Activated effector memory CD4-positive, alpha-beta T cell treated with Interleukin-2 at 50 U/mL for 16 hours (primary cell): ENCODE data around the gene NRTN.
"Not testable (repeated sequence)": the region's sequence is repeated elsewhere in the genome, so short reads cannot be mapped to it uniquely, and the experiment has no call there.

Experiments used
- DNase-seq: peaks from one replicate; pipeline ENCODE4 v3.0.0-alpha.2; 2020

NRTN gene, protein sequence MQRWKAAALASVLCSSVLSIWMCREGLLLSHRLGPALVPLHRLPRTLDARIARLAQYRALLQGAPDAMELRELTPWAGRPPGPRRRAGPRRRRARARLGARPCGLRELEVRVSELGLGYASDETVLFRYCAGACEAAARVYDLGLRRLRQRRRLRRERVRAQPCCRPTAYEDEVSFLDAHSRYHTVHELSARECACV

DNA sequence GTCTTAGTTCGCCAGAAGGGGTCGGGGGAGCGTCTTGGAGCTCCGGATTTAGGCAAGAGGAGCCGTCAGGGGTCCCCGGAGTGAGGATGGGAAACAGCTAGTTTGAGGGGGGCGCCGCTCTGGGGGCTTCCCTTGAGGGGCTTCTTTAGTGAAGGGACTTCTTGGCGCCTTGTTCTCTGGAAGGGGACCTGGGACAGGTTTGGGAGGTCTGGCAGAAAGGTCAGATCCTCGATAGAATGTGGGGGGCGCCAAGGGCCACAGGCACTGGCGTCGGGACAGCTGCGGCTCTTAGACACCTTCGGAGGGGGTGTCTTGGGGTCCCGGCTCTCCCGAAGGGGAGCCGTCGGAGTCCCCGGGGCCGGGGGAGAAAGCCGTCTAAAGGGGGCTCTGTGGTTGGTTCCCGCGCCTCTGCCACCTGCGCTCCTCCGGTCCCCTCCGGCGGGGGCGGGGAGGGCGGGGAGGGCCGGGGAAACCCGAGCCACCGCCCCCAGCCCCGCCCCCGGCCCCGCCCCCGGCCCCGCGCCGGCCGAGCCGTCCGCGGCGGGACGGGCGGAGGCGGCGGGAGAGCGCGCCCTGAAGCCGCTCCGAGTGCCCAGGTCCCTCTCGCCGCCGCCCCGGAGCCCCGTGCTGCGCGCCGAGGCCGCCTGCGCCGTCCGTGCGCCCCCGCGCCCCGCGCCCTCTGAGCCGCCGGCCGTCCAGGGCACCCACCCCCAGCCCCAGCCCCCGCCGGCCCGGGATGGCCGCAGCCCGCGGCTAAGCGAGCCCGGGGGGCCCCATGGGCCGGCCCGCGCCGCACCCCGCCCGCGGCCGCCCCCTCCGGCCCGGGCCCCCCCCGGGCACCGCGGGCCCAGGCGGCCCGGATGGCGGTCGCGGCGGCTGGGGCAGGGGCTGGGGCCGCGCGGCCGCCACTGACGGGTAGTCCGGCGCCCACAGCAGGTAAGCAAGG, at the start of gene NRTN:
Gene NRTN, plus strand, starts transcription at position 552 of the 946 bp plus-strand sequence. CDS start 19,099 bp downstream, outside the sequence.
- peak; percentile 33 for DNase-seq

GRCh38 chr19:5762608-5763217, 42.2 kb upstream of the NRTN start:
- no peak for DNase-seq

DNA sequence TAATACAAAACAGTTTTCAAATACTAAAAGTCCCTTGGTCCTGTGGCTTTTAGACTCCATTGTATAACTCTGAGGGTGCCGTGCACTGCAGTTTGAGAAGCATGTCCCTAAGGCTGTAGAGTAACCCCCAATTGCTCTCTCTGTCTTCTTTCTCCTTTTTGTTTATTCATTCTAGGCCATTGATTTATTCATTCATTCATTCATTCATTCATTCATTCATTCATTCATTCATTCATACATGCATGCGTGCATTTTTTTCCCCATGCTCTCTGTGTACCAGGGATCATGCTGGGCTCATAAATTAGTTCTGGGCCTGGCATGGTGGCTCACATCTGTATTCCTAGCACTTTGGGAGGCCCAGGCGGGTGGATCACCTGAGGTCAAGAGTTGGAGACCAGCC, 39.6 kb upstream of the NRTN start:
- DNase-seq: no peak

DNA sequence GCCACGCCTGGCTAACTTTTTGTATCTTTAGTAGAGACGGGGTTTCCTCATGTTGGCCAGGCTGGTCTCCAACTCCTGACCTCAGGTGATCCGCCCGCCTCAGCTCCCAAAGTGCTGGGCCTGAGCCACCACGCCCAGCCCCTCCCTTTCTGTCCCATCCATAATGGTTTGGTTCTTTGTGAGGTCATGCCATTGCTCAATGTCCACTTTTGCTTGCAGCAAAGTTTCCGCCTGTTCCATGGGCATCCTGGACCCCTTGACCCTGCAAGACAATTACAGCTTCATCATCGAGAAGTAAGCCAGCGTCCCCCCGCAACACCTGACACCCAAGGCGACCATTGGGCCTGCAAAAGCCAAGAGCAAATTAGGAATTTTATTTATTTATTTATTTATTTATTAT, 36.9 kb upstream of the NRTN start:
- DNase-seq: no peak

GRCh38 chr19:5772416-5772815, 32.5 kb upstream of the NRTN start:
- no peak for DNase-seq

DNA sequence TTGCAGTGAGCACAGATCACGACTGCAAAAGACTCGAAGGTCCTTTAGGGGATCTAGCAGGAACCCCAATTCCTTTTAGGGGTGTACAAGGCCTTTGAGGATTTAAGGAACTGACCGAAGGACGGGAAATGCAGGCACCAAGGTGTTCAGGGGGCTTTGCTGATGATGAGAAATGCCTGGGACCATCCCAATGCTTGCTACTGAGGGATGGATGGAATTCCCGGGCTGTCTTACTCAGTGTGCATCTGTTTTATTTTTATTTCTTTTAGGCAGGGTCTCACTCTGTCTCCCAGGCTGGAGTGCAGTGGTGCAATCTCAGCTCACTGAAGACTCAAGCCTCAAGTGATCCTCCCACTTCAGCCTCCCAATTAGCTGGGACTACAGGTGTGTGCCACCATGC, 31.6 kb upstream of the NRTN start:
- DNase-seq: no peak

- DNase-seq: no peak
Measured at GRCh38 chr19:5774921-5775320, 29.9 kb upstream of the NRTN start.

- DNase-seq: no peak
Measured at GRCh38 chr19:5775668-5776309, 29.1 kb upstream of the NRTN start.

GRCh38 chr19:5778402-5778801, 26.5 kb upstream of the NRTN start:
- no peak for DNase-seq

- DNase-seq: not testable (repeated sequence)
Measured at GRCh38 chr19:5780916-5781315, 24.0 kb upstream of the NRTN start.

DNA sequence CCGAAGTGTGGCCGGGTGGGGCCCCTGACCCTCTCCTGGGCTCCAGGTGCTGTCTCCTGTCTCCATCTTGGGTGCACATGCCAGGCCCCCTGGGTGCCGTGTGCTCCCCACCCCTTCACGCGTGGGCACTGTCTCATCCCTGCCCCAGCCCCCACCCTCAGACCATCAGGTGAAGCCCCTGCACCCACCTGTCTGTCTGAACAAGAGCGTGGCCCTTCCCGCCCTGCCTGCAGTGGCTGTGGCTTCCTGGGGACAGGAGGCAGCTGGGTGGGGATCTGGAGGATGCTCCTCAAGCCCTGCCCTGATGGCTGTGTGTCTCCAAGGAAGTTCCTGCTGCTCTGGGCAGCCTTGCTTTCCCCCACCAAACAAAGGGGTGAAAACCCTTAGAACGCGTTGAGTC, 22.5 kb upstream of the NRTN start:
- no peak for DNase-seq

- no peak for DNase-seq
Measured at GRCh38 chr19:5782945-5783919, 21.6 kb upstream of the NRTN start.

GRCh38 chr19:5784581-5785147, 20.2 kb upstream of the NRTN start, which contains the start of gene PRR22:
Gene PRR22 (minus strand): TSS chr19:5784746. CDS start chr19:5784660, 86 bp downstream.
- DNase-seq: no peak

- no peak for DNase-seq
Measured at GRCh38 chr19:5785423-5785822, 19.4 kb upstream of the NRTN start.

DNA sequence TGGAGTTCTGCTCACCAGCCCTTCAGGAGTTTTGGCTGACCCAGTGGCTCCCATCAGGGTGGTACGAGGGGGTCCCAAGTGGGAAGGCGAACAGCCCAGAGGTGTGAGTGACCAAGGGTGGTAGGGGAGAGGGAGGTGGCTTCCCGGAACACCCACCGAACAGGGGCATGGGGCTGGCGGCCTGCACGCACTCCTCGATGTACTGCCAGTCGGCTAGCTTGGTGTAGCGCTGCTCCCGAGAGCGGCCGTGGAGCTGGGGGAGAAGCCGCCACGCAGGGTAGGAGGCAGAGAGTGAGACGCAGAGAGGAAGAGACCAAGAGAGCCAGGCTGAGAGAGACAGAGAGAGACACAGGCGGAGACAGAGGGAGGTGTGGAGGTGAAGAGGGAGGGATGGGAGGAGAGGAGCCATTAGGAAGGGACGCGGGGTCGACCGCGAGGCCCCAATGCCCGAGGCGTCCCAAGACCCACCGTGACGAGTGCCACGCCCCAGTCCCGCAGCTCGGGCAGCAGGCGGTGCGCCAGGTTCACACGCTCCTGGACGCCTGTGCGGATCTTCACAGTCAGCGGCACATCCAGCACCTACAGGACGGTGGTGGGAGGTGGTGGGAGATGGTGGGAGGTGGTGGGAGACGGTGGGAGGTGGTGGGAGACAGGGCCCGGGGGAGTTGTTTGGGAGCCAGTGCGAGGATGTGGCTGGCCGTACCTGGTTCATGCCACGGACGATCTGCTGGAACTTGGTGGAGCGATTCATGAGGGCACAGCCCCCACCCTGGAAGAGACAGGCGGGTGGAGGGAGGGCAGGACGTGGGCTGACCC, 18.1 kb upstream of the NRTN start:
- DNase-seq: no peak

- DNase-seq: no peak
Measured at GRCh38 chr19:5787409-5788182, 17.3 kb upstream of the NRTN start.

- DNase-seq: no peak
Measured at GRCh38 chr19:5788422-5788821, 16.4 kb upstream of the NRTN start.

- no peak for DNase-seq
Measured at GRCh38 chr19:5789351-5789761, 15.5 kb upstream of the NRTN start.

DNA sequence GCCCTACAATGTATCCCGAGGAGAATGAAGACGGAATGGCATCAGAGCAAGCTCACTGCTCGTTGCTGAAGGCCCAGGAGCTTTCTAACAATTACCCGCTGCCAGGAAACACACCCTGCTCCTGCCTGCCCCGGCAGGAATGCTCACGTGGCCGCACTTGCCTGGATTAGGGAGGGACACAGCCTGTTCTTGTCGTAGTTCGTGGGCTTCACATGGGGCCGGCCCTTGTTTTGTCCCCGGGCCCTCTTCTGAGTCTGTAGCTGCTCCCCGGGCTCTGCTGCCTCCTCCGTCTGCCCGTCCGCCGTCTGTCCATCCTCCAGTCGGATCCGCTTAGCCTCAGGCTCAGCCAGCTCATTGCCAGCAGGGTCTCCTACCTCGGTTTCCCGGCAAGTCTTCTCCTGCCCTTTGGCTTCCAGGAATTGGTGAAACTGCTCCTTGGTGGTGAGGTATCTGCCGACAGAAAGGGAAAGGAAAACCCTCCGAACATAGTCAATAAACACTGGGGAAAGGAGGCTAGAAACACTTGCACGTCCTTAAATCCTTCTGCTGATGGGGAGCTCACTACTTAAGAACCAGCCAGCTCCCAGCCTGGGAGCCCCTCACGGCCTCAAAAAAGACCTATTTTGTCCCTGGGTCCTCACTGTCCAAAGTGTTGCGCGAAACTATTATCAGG, 14.8 kb upstream of the NRTN start:
- no peak for DNase-seq
